K562 (cell line): ENCODE results near the gene FRMD4B. TPM values are rescaled to one million over a fixed set of nuclear protein-coding genes. Genes with fewer than 3 reads are reported as not detected.

ENCODE experiments used
- ATAC-seq: fragments of 200-7000 bp; cut with Tn5 transposase; 3 replicates; pipeline ENCODE4 v1.9.1; 2020; ENCODE audit warnings: moderate library complexity
- BruUV-seq: library from RNA; stranded (reverse); fragments of 400-500 nt; replicated peaks from 2 replicates; lab custom pipeline; 2021; lab: Mats Ljungman, UMichigan
- CTCF ChIA-PET: fragments of 300-600 bp; formaldehyde crosslinking; extraction: SDS; loops from one replicate; lab custom pipeline; 2021; ENCODE audit warnings: low intra/inter-chr PET ratio; lab: Yijun Ruan, JAX
- POLR2A ChIA-PET: fragments of 300-600, 350-650 bp; sonication (Branson Sonifier 250); formaldehyde crosslinking; extraction: SDS; loops from one replicate; lab custom pipeline; 2021; ENCODE audit warnings: antibody characterized with exemption, inconsistent platforms; lab: Yijun Ruan, JAX
- DNase-seq, 4 experiments: peaks; one replicate each; pipeline versions ENCODE4 v3.0.0 to v3.0.0-alpha.2; 2011 to 2018; ENCODE audit warnings: low spot score in 3 of 4, mixed read lengths in 3 of 4; ENCODE audit errors: extremely low read depth in 1 of 4
- FAIRE-seq: peaks from 2 replicates; lab custom pipeline; 2011; peaks lifted over from hg19 to GRCh38; lab: Jason Lieb, UNC
- H2AFZ ChIP-seq: 2 replicates; pipeline ENCODE4 v1.6.0; 2011; ENCODE audit warnings: low read depth, low read length, control low read depth, inconsistent platforms
- H3K27ac ChIP-seq: fragments of 200-600 bp; 3 replicates; pipeline ENCODE4 v1.8.0; 2011; ENCODE audit warnings: low read depth, mild to moderate bottlenecking, control low read depth, inconsistent platforms, low read length, moderate library complexity, mixed read lengths; ENCODE audit errors: extremely low read depth
- H3K27me3 ChIP-seq, 2 experiments: fragments of 300-600 bp in 1 of 2; 2 replicates in 1 of 2; 3 replicates in 1 of 2; pipeline versions ENCODE4 v1.6.0 to v1.8.0; 2011; ENCODE audit warnings: inconsistent platforms in 2 of 2, low read length in 2 of 2, mild to moderate bottlenecking in 1 of 2, mixed read lengths in 1 of 2, moderate library complexity in 1 of 2; ENCODE audit not compliant: control insufficient read depth in 2 of 2, insufficient read depth in 2 of 2
- H3K36me3 ChIP-seq: fragments of 300-600 bp; 3 replicates; pipeline ENCODE4 v1.8.0; 2011; ENCODE audit warnings: mild to moderate bottlenecking, low read length, inconsistent platforms; ENCODE audit not compliant: control insufficient read depth, insufficient read depth
- H3K4me1 ChIP-seq, 2 experiments: fragments of 200-600 bp in 1 of 2; replicated peaks in 1 of 2; 2 replicates in 1 of 2; 3 replicates in 1 of 2; pipeline versions ENCODE4 v1.5.1 to v1.8.0; 2011; ENCODE audit warnings: inconsistent platforms in 2 of 2, low read length in 2 of 2, mild to moderate bottlenecking in 1 of 2, mixed read lengths in 1 of 2, moderate library complexity in 1 of 2; ENCODE audit not compliant: control insufficient read depth in 2 of 2, insufficient read depth in 2 of 2
- H3K4me2 ChIP-seq: 2 replicates; pipeline ENCODE4 v1.6.1; 2011; ENCODE audit warnings: low read length, control low read depth, inconsistent platforms, mixed read lengths; ENCODE audit not compliant: insufficient read depth
- H3K4me3 ChIP-seq: fragments of 200-600 bp; sonication (generic), shearing (Covaris generic); 2 replicates; pipeline ENCODE4 v1.5.1; 2016; ENCODE audit warnings: control low read depth, inconsistent platforms
- H3K79me2 ChIP-seq: fragments of 200-600 bp; 3 replicates; pipeline ENCODE4 v1.8.0; 2011; ENCODE audit warnings: low read length, inconsistent platforms; ENCODE audit not compliant: control insufficient read depth, insufficient read depth
- H3K9ac ChIP-seq, 2 experiments: 2 replicates each; pipeline versions ENCODE4 v1.6.0 to v1.6.1; 2011; ENCODE audit warnings: low read depth in 2 of 2, low read length in 2 of 2, control low read depth in 1 of 2, inconsistent platforms in 1 of 2, mild to moderate bottlenecking in 1 of 2, mixed read lengths in 1 of 2; ENCODE audit not compliant: insufficient read depth in 1 of 2
- H3K9me1 ChIP-seq: one replicate; pipeline ENCODE4 v1.6.0; 2011; ENCODE audit warnings: inconsistent platforms, mild to moderate bottlenecking, low read length, moderate library complexity; ENCODE audit not compliant: control insufficient read depth, insufficient read depth
- H3K9me3 ChIP-seq: replicated peaks from 2 replicates; pipeline ENCODE4 v1.5.1; 2011; ENCODE audit warnings: low read depth, low read length, inconsistent platforms; ENCODE audit not compliant: control insufficient read depth, insufficient read depth
- H4K20me1 ChIP-seq: replicated peaks from 2 replicates; pipeline ENCODE4 v1.6.1; 2011; ENCODE audit warnings: low read length, inconsistent platforms, mixed read lengths; ENCODE audit not compliant: control insufficient read depth, insufficient read depth
- ESRRB ChIP-seq: fragments of 250-450 bp; sonication (Bioruptor Pico); IDR thresholded peaks from 2 replicates; pipeline ENCODE4 v1.5.0; 2020; ENCODE audit warnings: mild to moderate bottlenecking, moderate library complexity, borderline replicate concordance
- FOSL1 ChIP-seq: fragments of 200-800 bp; sonication (Bioruptor generic); conservative IDR thresholded peaks from 2 replicates; pipeline ENCODE4 v1.6.1; 2016; ENCODE audit warnings: missing genetic modification characterization, missing compliant biosample characterization
- SMAD1 ChIP-seq: fragments of 150-350 bp; IDR thresholded peaks from 2 replicates; pipeline ENCODE4 v1.6.1; 2014; ENCODE audit warnings: low read length, low read depth; ENCODE audit not compliant: partially characterized antibody
- TCF7L2 ChIP-seq: fragments of 150-350 bp; IDR thresholded peaks from 2 replicates; pipeline ENCODE4 v1.6.1; 2016; ENCODE audit warnings: low read depth, mild to moderate bottlenecking, low read length, moderate library complexity
- THRAP3 ChIP-seq: fragments of 450-650 bp; IDR thresholded peaks from 2 replicates; pipeline ENCODE4 v1.6.1; 2016; ENCODE audit warnings: mild to moderate bottlenecking, inconsistent platforms, borderline replicate concordance
- ZNF644 ChIP-seq: fragments of 200-800 bp; sonication (Bioruptor generic); IDR thresholded peaks from 2 replicates; pipeline ENCODE4 v1.6.1; 2016; ENCODE audit warnings: low read depth, missing genetic modification characterization, missing compliant biosample characterization
- ZNF707 ChIP-seq: fragments of 250-450 bp; sonication (Bioruptor Pico); conservative IDR thresholded peaks from 2 replicates; pipeline ENCODE4 v1.8.0; 2022; ENCODE audit warnings: inconsistent platforms, mild to moderate bottlenecking, moderate library complexity
- WGBS: fragments of 100-300 bp; shearing (Covaris generic); methylation state at CpG from one replicate; pipeline ENCODE4 v1.1.6; 2016; ENCODE audit warnings: low coverage, mixed read lengths; ENCODE audit not compliant: insufficient coverage; ENCODE audit errors: missing lambda C conversion rate; 5-methylcytosine and 5-hydroxymethylcytosine counted together
- in situ Hi-C: fragments of 300-500 bp; cut with MboI; formaldehyde crosslinking; loops from 4 replicates; pipeline ENCODE4 v1.15.0; 2018; ENCODE audit warnings: inconsistent platforms, mixed read lengths
- intact Hi-C: fragments of 100-400 bp; cut with micrococcal nuclease; formaldehyde crosslinking; loops from 2 replicates; pipeline ENCODE4 v1.14.2; 2022
- polyA plus RNA-seq, 8 experiments: library from polyadenylated mRNA; depleted of rRNA in 4 of 8; stranded (reverse) in 5 of 8; unstranded in 3 of 8; fragments of >200 nt; fragmentation: Nextera tagmentation in 2 of 8; fragmentation: Illumina TruSeq in 1 of 8; extraction: Ambion mirVana in 2 of 8; extraction: Trizol in 1 of 8; gene quantifications; 2 replicates each; pipeline versions ENCODE4 v1.2.1 to v1.2.3, GENCODE V29; 2011 to 2014; ENCODE audit warnings: inconsistent platforms in 1 of 8, missing spikeins in 1 of 8
- total RNA-seq, 7 experiments: library from RNA; depleted of rRNA in 6 of 7; stranded (reverse); fragments of >200 nt in 6 of 7; fragmentation: Illumina TruSeq in 2 of 7; extraction: Trizol in 2 of 7; gene quantifications; 2 replicates each; pipeline versions ENCODE4 v1.2.1 to v1.2.3, GENCODE V29; 2011 to 2021; ENCODE audit warnings: low replicate concordance in 1 of 7
- TF ChIP-seq, protein P1 (sequence below): fragments of 450-650 bp; IDR thresholded peaks from 2 replicates; pipeline ENCODE4 v1.6.1; 2016; ENCODE audit warnings: antibody characterized with exemption
- TF ChIP-seq, protein P2 (sequence below): fragments of 250-450 bp; sonication (Bioruptor Pico); IDR thresholded peaks from 2 replicates; pipeline ENCODE4 v1.5.0; 2021
- TF ChIP-seq, protein P3 (sequence below): sonication (generic); formaldehyde crosslinking; IDR thresholded peaks from 2 replicates; pipeline ENCODE4 v1.8.0; 2023; ENCODE audit warnings: missing genetic modification reagents, mild to moderate bottlenecking, borderline replicate concordance

FRMD4B gene
- total and polyA plus RNA-seq, 9 of the 15 experiments (the other 6 are each of a cell fraction or from before 2014, with no cell fraction given): 0.03 to 0.09 (median 0.04) TPM; not detected in 3

- WGBS: 5% methylated on average over 15 of the region's 17 CpGs
- Histone ChIP-seq H3K4me3 (no peak overlapping the region), H3K4me2 (no peak overlapping the region), H3K79me2 (no peaks in the 10 kb centered on the region), H3K9me1 (no peaks in the 10 kb centered on the region), H4K20me1 (no peaks in the 10 kb centered on the region), H3K9ac (no peak overlapping the region), H3K9me3 (no peaks in the 10 kb centered on the region), H3K4me1 (no peaks in the 10 kb centered on the region), H3K27me3 (peaks cover 3 to 5% of the 10 kb centered on the region in 2 experiments; a peak in 2 of 5 replicates), H3K27ac (no peak overlapping the region), H3K36me3 (no peaks in the 10 kb centered on the region), H2AFZ (no peak overlapping the region)
- in situ Hi-C loops: loop anchor here (5.0 kb wide), 1 partner anchor 149 kb away; no protein-coding TSS in a partner anchor
- peak; percentile 42 to 70 (median 67) for DNase-seq
- no TSS peak for BruUV-seq
- peak; percentile 76 for FAIRE-seq
- ATAC-seq: peak; percentile 97
- intact Hi-C loops: loop anchor here (1.0 to 5.0 kb wide), 4 partner anchors 121 to 366 kb away; no protein-coding TSS in a partner anchor
- POLR2A ChIA-PET: interaction anchor here (0.6 kb wide), 2 partner anchors 63 to 215 kb away, joined by 3 to 4 read pairs; no protein-coding TSS in a partner anchor
- CTCF ChIA-PET: interaction anchor here (1.7 to 2.6 kb wide), 2 partner anchors 145 to 182 kb away, joined by 5 to 16 read pairs; no protein-coding TSS in a partner anchor
- TF ChIP-seq, protein P1, sequence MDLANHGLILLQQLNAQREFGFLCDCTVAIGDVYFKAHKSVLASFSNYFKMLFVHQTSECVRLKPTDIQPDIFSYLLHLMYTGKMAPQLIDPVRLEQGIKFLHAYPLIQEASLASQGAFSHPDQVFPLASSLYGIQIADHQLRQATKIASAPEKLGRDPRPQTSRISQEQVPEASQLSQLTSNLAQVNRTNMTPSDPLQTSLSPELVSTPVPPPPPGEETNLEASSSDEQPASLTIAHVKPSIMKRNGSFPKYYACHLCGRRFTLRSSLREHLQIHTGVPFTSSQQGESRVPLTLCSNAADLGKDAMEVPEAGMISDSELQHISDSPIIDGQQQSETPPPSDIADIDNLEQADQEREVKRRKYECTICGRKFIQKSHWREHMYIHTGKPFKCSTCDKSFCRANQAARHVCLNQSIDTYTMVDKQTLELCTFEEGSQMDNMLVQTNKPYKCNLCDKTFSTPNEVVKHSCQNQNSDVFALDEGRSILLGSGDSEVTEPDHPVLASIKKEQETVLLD: no peak
- TF ChIP-seq FOSL1: 0 out of 2 replicates have a peak, but pooled peaks have one; percentile 16
- TF ChIP-seq, protein P2, sequence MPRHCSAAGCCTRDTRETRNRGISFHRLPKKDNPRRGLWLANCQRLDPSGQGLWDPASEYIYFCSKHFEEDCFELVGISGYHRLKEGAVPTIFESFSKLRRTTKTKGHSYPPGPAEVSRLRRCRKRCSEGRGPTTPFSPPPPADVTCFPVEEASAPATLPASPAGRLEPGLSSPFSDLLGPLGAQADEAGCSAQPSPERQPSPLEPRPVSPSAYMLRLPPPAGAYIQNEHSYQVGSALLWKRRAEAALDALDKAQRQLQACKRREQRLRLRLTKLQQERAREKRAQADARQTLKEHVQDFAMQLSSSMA (CRISPR knock-in tag): no peak
- no peak for TF ChIP-seq ESRRB
- TF ChIP-seq ZNF707 (CRISPR knock-in tag): no peak
- TF ChIP-seq, protein P3, sequence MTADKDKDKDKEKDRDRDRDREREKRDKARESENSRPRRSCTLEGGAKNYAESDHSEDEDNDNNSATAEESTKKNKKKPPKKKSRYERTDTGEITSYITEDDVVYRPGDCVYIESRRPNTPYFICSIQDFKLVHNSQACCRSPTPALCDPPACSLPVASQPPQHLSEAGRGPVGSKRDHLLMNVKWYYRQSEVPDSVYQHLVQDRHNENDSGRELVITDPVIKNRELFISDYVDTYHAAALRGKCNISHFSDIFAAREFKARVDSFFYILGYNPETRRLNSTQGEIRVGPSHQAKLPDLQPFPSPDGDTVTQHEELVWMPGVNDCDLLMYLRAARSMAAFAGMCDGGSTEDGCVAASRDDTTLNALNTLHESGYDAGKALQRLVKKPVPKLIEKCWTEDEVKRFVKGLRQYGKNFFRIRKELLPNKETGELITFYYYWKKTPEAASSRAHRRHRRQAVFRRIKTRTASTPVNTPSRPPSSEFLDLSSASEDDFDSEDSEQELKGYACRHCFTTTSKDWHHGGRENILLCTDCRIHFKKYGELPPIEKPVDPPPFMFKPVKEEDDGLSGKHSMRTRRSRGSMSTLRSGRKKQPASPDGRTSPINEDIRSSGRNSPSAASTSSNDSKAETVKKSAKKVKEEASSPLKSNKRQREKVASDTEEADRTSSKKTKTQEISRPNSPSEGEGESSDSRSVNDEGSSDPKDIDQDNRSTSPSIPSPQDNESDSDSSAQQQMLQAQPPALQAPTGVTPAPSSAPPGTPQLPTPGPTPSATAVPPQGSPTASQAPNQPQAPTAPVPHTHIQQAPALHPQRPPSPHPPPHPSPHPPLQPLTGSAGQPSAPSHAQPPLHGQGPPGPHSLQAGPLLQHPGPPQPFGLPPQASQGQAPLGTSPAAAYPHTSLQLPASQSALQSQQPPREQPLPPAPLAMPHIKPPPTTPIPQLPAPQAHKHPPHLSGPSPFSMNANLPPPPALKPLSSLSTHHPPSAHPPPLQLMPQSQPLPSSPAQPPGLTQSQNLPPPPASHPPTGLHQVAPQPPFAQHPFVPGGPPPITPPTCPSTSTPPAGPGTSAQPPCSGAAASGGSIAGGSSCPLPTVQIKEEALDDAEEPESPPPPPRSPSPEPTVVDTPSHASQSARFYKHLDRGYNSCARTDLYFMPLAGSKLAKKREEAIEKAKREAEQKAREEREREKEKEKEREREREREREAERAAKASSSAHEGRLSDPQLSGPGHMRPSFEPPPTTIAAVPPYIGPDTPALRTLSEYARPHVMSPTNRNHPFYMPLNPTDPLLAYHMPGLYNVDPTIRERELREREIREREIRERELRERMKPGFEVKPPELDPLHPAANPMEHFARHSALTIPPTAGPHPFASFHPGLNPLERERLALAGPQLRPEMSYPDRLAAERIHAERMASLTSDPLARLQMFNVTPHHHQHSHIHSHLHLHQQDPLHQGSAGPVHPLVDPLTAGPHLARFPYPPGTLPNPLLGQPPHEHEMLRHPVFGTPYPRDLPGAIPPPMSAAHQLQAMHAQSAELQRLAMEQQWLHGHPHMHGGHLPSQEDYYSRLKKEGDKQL (CRISPR knock-in tag): no peak
- TF ChIP-seq TCF7L2: no peak
- no peak for TF ChIP-seq THRAP3
- no peak for TF ChIP-seq SMAD1
- TF ChIP-seq ZNF644 (tag): no peak
These were observed 79.4 kb downstream of the FRMD4B start for GRCh38 chr3:69306239-69307185.
